Astrocyte (in vitro differentiated cells and primary cell): Measurements from ENCODE around the gene ITGA8. TPM values are rescaled to one million over a fixed set of nuclear protein-coding genes. Genes with fewer than 3 reads are reported as not detected.

ENCODE experiments used
- DNase-seq: peaks from one replicate; pipeline ENCODE4 v3.0.0-alpha.2; 2010; ENCODE audit warnings: low read depth
- FAIRE-seq: peaks from 2 replicates; lab custom pipeline; 2011; peaks lifted over from hg19 to GRCh38; lab: Jason Lieb, UNC
- H2AFZ ChIP-seq: 2 replicates; pipeline ENCODE4 v1.6.0; 2012; ENCODE audit warnings: low read depth, low read length, inconsistent platforms
- H3K27ac ChIP-seq: 2 replicates; pipeline ENCODE4 v1.5.1; 2011; ENCODE audit warnings: low read depth, low read length, inconsistent platforms
- H3K27me3 ChIP-seq: 2 replicates; pipeline ENCODE4 v1.6.0; 2011; ENCODE audit warnings: low read length, inconsistent platforms; ENCODE audit not compliant: insufficient read depth
- H3K36me3 ChIP-seq: 2 replicates; pipeline ENCODE4 v1.5.1; 2011; ENCODE audit warnings: low read length, inconsistent platforms; ENCODE audit not compliant: insufficient read depth
- H3K4me1 ChIP-seq: 2 replicates; pipeline ENCODE4 v1.5.1; 2011; ENCODE audit warnings: low read length, inconsistent platforms; ENCODE audit not compliant: insufficient read depth
- H3K4me2 ChIP-seq: 2 replicates; pipeline ENCODE4 v1.6.0; 2012; ENCODE audit warnings: low read length, inconsistent platforms
- H3K4me3 ChIP-seq: 2 replicates; pipeline ENCODE4 v1.5.1; 2011; ENCODE audit warnings: low read depth, mild to moderate bottlenecking, low read length, inconsistent platforms; ENCODE audit not compliant: insufficient read depth
- H3K79me2 ChIP-seq: 2 replicates; pipeline ENCODE4 v1.6.0; 2012; ENCODE audit warnings: mild to moderate bottlenecking, low read length, inconsistent platforms; ENCODE audit not compliant: insufficient read depth
- H3K9ac ChIP-seq: 2 replicates; pipeline ENCODE4 v1.6.0; 2012; ENCODE audit warnings: mild to moderate bottlenecking, low read length, inconsistent platforms
- H3K9me3 ChIP-seq: 2 replicates; pipeline ENCODE4 v1.5.1; 2012; ENCODE audit warnings: low read depth, mild to moderate bottlenecking, low read length, inconsistent platforms; ENCODE audit not compliant: insufficient read depth
- H4K20me1 ChIP-seq: 2 replicates; pipeline ENCODE4 v1.6.0; 2012; ENCODE audit warnings: low read length, inconsistent platforms; ENCODE audit not compliant: insufficient read depth
- H3K27ac Mint-ChIP-seq: one replicate; pipeline ENCODE4 v1.8.0; 2021; ENCODE audit warnings: mild to moderate bottlenecking, mixed read lengths; ENCODE audit not compliant: unreplicated experiment
- H3K27me3 Mint-ChIP-seq: one replicate; pipeline ENCODE4 v1.8.0; 2021; ENCODE audit warnings: low read depth, mixed read lengths; ENCODE audit not compliant: unreplicated experiment
- H3K36me3 Mint-ChIP-seq: one replicate; pipeline ENCODE4 v1.8.0; 2021; ENCODE audit warnings: low read depth, mixed read lengths; ENCODE audit not compliant: unreplicated experiment
- H3K4me1 Mint-ChIP-seq: one replicate; pipeline ENCODE4 v1.8.0; 2021; ENCODE audit warnings: low read depth, mixed read lengths; ENCODE audit not compliant: unreplicated experiment
- H3K4me3 Mint-ChIP-seq: one replicate; pipeline ENCODE4 v1.8.0; 2021; ENCODE audit warnings: mild to moderate bottlenecking, moderate library complexity, mixed read lengths; ENCODE audit not compliant: unreplicated experiment
- H3K9me3 Mint-ChIP-seq: one replicate; pipeline ENCODE4 v1.8.0; 2021; ENCODE audit warnings: mild to moderate bottlenecking, mixed read lengths; ENCODE audit not compliant: unreplicated experiment
- EZH2 ChIP-seq: IDR thresholded peaks from 2 replicates; pipeline ENCODE4 v1.6.1; 2012; ENCODE audit warnings: mild to moderate bottlenecking, low read length, inconsistent platforms; ENCODE audit not compliant: insufficient read depth
- total RNA-seq: library from RNA; stranded (reverse); gene quantifications from 2 replicates; pipeline ENCODE4 v1.2.1, GENCODE V29; 2021
- TF ChIP-seq, protein P1 (sequence below): IDR thresholded peaks from 2 replicates; pipeline ENCODE4 v1.5.1; 2011; ENCODE audit warnings: low read depth, mild to moderate bottlenecking, inconsistent platforms, low read length, moderate library complexity; ENCODE audit not compliant: insufficient read depth

ITGA8 gene
- total RNA-seq, 1 donor from 2014 or later, result not detected

GRCh38 chr10:15570738-15571339, 148.9 kb downstream of the ITGA8 start:
- Mint-ChIP-seq H3K4me1 (peaks cover 3% of the 10 kb centered on the region), H3K9me3 (no peaks in the 10 kb centered on the region), H3K4me3 (no peak overlapping the region), H3K36me3 (no peaks in the 10 kb centered on the region), H3K27ac (no peak overlapping the region), H3K27me3 (peaks cover 2% of the 10 kb centered on the region)
- Histone ChIP-seq H2AFZ (no peak overlapping the region), H3K27ac (no peak overlapping the region), H3K4me2 (no peak overlapping the region), H3K4me3 (no peak overlapping the region), H3K9ac (no peak overlapping the region), H3K4me1 (no peaks in the 10 kb centered on the region), H3K79me2 (no peaks in the 10 kb centered on the region), H4K20me1 (no peaks in the 10 kb centered on the region), H3K27me3 (no peaks in the 10 kb centered on the region), H3K9me3 (no peaks in the 10 kb centered on the region), H3K36me3 (no peaks in the 10 kb centered on the region)
- FAIRE-seq (no peak), DNase-seq (no peak)
- TF ChIP-seq, protein P1, sequence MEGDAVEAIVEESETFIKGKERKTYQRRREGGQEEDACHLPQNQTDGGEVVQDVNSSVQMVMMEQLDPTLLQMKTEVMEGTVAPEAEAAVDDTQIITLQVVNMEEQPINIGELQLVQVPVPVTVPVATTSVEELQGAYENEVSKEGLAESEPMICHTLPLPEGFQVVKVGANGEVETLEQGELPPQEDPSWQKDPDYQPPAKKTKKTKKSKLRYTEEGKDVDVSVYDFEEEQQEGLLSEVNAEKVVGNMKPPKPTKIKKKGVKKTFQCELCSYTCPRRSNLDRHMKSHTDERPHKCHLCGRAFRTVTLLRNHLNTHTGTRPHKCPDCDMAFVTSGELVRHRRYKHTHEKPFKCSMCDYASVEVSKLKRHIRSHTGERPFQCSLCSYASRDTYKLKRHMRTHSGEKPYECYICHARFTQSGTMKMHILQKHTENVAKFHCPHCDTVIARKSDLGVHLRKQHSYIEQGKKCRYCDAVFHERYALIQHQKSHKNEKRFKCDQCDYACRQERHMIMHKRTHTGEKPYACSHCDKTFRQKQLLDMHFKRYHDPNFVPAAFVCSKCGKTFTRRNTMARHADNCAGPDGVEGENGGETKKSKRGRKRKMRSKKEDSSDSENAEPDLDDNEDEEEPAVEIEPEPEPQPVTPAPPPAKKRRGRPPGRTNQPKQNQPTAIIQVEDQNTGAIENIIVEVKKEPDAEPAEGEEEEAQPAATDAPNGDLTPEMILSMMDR, result no peak
- no peak for TF ChIP-seq EZH2

- no peaks in the 10 kb centered on the region for H3K36me3 ChIP-seq
- H3K79me2 ChIP-seq, result no peaks in the 10 kb centered on the region
- H3K4me1 Mint-ChIP-seq, result peaks cover 3% of the 10 kb centered on the region
- H3K4me3 Mint-ChIP-seq, result no peak overlapping the region
- H3K27me3 Mint-ChIP-seq, result peaks cover 6% of the 10 kb centered on the region
- H3K9ac ChIP-seq, result no peak overlapping the region
- no peaks in the 10 kb centered on the region for H3K9me3 Mint-ChIP-seq
- no peaks in the 10 kb centered on the region for H3K27me3 ChIP-seq
- H3K9me3 ChIP-seq, result no peaks in the 10 kb centered on the region
- no peak overlapping the region for H3K27ac ChIP-seq
- DNase-seq (no peak), FAIRE-seq (no peak)
- H3K4me1 ChIP-seq, result no peaks in the 10 kb centered on the region
- H3K27ac Mint-ChIP-seq, result no peak overlapping the region
- no peak overlapping the region for H2AFZ ChIP-seq
- H3K4me2 ChIP-seq, result no peak overlapping the region
- no peaks in the 10 kb centered on the region for H4K20me1 ChIP-seq
- H3K36me3 Mint-ChIP-seq, result no peaks in the 10 kb centered on the region
- TF ChIP-seq, protein P1, result no peak
- no peak for TF ChIP-seq EZH2
- H3K4me3 ChIP-seq, result no peak overlapping the region
These were observed 151.8 kb downstream of the ITGA8 start for GRCh38 chr10:15567952-15568351.

DNA sequence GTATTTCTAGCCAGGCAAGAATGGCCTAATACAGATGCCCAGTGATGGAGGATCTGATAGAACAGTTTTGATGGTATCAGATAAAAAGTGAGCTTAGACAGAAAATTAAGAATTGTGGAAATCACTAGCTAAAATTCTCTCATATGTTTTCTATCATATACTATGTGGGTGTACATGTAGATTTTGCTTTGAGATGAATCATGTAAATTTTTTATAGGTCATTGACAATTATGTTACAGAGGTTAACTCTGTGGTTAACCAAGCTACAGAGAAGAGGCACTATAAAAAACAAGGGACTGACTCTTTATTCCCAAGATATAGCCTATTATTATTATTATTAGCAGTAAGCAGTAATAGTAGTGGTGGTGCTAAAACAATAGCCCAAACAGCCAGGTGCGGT, 156.5 kb downstream of the ITGA8 start:
- Histone ChIP-seq H3K9me3 (no peaks in the 10 kb centered on the region), H3K27me3 (no peaks in the 10 kb centered on the region), H3K4me3 (no peak overlapping the region), H3K27ac (no peak overlapping the region), H3K4me2 (no peak overlapping the region), H4K20me1 (no peaks in the 10 kb centered on the region), H2AFZ (no peak overlapping the region), H3K79me2 (no peaks in the 10 kb centered on the region), H3K4me1 (no peaks in the 10 kb centered on the region), H3K9ac (no peak overlapping the region), H3K36me3 (no peaks in the 10 kb centered on the region)
- DNase-seq (no peak), FAIRE-seq (no peak)
- H3K36me3 Mint-ChIP-seq, result no peaks in the 10 kb centered on the region
- no peaks in the 10 kb centered on the region for H3K9me3 Mint-ChIP-seq
- peaks cover 8% of the 10 kb centered on the region for H3K27me3 Mint-ChIP-seq
- TF ChIP-seq, protein P1, result no peak
- TF ChIP-seq EZH2, result no peak
- no peak overlapping the region for H3K27ac Mint-ChIP-seq
- H3K4me3 Mint-ChIP-seq, result no peak overlapping the region
- H3K4me1 Mint-ChIP-seq, result peaks cover 7% of the 10 kb centered on the region
